GM04504 (cell line): ENCODE data around the gene SURF4.

Experiments
- DNase-seq: peaks from one replicate; pipeline ENCODE4 v3.0.0-alpha.2; 2012; ENCODE audit warnings: low read depth

Gene SURF4

DNA sequence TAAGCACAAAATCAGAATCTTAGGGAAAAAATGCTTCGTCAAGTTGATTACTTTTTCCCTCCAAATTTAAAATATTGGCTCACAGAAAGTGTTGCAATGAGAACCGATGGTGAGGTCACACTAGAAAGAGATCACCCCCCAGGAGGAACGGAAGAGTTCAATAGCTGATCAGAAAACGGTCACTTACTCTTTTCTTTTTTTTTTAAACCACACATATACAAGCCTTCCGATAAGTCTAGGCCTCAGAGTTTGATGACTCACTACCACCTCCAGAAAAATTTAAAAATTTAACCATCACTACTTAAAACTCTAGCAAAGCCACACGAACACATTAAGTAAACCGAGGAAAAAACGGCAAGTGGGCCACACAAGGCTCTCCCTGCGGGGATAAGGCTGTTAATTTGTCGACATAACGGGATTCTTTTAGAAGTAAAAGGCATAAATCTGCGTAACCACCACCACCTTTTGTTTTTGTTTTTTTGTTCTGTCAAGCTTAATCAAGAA lies 1.2 kb downstream of the SURF4 start:
- DNase-seq = no peak

DNA sequence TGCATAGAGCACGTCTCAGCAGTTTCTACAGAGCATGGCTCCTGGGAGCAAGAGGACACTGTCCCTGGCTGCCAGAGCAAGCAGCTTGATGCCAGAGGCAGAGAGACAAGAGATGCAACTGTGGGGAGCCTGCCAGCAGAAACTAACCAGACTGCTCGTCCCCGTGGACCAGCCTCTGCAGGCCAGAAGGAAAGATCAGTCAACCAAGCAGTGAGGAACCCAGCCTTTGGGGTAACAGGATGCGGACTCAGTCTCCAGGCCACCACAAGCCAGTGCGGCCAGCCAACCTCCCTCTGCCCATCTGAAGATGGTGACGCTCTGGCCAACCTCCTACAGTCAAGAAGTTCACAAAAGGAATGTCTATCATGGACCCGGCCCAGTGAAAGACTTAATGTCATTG lies 3.7 kb downstream of the SURF4 start:
- DNase-seq = no peak

DNA sequence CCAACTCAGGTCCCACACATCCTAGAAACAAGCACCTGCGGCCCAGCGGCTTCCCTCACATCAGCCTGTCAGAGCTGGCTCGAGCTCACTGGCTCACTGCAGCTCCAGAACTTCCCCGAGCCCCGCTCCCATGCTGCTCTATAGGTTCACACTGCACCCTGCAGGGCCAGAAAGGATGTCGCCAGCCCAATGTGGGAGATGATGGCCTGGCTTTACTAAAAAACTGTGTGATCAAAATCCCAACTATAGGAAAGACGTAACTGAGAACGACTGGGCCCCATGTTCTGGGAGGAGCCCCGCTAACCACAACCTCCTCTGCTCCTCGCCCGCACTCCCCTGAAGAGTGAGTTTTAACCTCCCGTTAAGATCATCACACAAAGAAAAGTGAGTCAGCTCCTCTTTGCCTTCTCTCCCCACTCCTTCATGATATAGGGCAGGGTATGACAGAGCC lies 4.6 kb downstream of the SURF4 start:
- no peak for DNase-seq

DNA sequence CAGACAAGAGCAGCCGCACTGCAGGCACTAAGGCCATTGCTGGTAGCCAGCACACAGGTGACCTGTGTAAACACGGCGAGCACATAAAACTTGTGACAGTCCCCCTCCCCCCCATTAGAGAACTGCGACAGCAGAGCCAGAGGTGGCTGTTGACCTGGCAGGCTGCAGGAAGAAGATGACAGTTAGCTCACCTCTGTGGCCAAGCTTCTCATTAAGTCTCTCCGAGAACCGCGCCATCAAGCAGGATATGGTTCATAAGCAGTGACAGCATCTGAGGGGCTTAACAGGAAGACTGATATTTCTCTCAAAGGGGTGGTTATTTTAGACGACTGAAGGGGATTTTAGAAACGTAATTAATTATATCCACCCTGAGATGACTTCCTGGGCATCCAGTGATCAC lies 5.2 kb downstream of the SURF4 start:
- no peak for DNase-seq

DNA sequence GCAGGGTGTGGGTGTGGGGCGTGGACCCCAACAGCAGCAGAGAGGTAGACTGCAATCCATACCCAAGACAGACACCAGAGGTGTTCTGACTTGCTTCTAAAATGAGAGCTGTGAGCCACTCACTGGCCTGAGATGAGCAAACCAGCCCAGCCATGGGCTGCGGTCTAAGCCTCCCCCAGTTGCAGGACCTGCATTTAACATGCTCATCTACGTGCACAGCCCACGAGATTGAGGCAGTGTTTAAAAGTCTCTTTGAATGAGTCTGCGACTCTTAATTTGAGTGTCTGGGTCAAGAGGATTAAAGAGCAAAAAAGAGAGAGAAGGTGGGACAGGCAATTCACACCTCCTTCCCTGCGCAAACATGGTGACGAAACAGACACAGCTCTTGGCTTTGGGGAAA lies 5.9 kb downstream of the SURF4 start:
- no peak for DNase-seq

DNA sequence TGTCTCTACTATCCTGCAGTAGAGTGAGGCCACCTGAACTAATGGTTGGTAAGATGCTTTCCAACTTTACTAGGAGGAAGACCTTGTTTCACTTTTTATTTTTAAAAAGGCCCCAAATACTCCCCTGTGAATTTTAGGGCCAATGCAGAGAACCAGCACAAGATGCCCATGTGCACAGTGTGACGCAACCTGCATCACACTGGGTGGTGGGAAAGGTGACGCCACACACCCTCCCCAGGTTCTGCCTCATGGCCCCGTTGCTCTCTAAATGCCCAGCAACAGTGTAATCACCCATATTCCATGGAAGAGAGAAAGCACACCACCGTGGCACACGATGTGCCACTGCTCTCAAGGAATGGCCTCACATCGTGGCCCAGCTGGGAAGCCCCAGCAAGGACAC lies 6.4 kb downstream of the SURF4 start:
- DNase-seq = no peak

DNA sequence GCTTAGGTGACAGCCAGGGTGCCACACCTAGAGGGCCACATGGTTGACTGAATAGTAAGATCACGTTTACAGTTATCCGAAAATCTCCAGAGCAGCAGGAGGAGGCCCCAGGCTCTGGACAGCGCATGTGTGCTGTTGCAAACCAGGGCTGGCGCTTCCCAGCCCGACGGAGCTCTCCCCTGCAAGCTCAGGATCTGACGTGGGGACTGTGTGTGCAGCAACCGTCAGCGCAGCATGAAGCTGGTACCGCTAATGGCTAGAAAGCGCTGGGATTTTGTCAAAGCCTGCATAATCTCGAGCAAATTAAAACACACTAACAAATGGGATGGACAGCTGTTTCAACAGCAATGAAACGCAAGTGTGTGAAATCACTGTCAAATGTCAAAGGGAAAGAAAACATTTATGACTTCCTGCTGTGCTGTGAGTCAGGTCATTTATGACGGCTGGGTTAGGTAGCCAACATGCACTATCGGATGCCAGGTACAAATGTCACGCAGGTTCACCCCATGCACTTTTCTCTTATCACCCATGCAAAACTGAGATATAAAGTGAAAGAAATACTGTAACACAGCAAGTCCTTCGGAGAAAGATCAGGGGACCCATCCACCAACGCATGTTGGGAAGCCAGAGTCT lies 7.5 kb downstream of the SURF4 start:
- no peak for DNase-seq

DNA sequence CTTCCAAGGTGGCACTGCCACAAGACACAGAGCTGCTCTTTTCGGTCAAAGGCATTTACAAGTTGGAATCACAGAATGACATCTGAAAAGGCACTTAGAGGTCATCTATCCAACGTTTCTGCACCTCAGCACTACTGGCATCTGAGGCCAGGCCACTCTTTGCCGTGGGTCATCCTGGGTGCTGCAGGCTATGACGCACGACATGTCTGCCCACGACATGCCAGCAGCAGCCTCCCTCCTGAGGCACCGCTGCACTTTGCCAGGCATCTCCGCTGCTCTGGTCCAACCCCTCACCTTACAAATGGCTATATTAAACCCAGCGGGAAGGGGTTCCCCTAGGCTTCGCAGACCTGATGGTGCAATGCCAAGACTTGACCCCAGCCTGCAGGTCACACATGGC lies 8.1 kb downstream of the SURF4 start:
- no peak for DNase-seq

DNA sequence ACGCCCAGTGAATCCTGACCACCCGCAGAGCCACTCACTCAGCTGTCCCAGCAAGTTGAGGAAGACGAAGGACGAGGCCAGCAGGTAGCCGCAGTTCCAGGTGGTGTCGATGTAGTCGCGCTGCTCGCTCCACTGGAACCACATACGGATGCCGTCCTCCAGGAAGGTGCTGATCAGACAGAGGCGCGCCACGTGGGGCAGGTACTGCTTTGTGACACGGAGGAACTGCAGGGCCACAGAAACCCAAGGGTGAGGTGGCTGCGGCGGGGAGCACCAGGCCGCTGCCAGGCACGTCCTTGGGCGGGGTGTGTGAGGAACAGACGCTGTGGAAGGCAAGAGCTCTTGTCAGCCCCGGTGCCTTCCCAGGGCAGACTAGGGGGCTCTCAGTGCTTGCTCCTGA lies 8.6 kb downstream of the SURF4 start:
- no peak for DNase-seq

DNA sequence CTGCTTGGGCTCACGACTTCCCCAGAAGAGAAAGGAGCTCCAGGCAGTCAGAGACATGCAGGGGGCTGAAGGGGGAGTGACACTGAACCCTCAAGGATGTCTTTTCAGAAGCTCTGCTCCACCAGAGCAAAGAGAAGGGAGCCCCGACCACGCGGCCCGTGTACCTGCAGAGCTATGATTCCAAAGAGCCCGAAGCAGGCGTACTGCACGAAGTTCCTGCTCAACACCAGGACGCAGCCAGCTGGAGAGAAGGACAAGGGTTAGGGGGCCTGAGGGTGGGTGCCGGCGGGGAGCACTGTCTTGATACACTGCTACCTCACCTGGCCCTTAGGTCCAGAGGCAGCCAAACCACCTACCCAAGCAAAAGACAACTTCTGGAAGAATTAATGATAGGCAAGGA lies 9.4 kb downstream of the SURF4 start:
- DNase-seq = no peak

DNA sequence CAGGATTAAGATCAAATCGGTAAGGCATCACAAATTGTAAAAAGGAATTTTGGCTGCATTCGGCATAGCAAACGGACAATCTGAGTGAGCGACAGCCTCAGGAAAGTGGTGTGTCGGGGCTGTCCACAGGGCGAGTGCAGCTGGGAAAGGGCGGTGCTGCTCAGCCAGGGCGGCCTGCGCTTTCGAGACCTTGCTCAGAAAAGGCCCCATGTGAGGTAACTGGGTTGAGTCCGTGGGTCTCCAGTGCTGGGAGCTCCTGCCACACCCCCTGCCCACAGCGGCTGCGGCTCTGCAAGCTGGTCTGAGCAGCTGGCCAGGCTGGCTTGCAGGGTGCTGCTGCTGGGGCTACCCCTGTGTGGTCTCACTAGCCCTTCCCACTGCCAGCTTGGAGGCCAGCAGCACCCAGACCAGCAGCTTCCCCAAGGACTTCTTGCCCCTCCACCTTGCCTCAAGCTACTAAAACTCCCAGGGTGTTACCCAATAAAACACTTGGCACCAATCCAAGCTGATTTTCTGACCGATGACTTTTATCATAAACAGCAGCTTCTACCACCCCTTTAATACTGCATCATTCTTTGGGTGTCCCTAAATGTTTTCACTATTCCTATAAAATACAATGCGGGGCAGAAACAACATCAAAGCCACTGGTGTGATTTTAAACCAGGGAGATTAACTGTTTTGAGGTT lies 13.4 kb downstream of the SURF4 start:
- no peak for DNase-seq

DNA sequence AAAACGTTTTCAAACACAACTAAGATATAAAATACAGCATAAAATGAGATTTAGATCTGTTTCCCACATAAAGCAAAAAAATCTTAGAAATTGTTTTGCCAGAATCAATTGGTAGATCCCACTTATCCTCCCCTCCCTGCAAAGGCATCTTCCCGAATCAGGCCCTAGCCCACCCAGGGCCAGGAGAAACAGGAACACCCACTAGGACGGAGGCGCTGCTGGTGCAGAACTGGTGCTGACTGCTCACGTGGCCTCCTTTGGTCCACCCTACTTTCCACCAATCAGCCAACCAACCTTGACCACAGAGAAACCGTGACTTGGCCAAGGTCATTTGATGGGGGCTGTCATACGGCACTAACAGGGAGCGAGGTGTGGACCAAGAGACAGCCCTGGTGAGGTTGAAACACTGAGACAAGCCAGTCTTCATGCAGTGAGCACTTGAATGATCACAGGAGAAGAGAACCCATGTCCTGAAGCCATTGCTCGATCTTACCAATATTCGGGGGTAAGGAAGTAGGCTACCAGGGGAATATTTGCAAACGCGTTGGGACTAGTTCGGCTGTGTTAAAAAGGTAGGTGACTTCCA lies 14.3 kb downstream of the SURF4 start:
- no peak for DNase-seq

DNA sequence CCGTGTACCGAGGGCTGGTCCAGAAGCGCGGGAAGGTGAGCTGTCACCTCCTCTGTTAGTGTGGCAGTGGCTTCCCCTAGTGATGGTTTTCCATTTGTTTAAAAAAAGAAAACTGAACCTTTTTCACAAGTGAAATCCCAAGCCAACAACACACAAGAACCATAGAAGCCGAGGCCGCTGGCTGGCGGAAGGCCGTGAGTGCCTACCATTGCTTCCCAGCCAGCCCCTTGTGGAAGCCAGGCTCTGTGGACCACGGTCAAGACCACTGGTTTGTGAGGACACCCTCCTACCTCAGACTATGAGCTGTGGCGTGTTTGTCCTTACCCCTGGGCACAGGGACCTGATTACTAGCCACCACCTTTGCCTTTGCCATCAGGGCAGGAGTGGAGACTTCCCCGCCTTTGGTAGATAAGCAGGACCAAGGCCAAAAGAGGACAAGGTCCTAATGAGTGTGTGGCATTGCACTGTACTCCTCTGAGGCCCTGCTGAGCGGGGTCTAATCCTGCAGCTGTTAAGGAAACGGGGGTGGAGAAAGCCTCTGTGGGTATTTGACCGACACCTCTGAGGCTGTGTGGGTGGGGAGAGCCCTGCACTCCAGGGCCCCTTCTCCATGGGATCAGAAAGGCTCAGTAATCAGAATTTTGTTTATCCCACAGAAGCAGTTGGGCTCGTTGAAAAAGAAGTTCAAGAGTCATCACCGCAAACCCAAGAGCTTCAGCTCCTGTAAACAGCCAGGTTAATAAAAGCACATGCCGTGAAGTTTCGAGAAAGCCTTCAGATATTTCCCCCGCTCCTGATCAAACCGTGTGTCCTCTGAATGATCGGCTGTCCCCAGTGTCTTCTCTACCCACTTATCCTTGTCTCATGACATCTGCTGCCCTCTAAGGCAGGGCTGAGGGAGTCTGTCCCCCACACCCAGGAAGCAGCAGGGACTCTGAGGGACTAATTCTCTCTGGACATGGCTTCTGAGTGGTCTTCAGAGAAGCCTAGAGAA lies 15.2 kb downstream of the SURF4 start:
- DNase-seq = no peak

DNA sequence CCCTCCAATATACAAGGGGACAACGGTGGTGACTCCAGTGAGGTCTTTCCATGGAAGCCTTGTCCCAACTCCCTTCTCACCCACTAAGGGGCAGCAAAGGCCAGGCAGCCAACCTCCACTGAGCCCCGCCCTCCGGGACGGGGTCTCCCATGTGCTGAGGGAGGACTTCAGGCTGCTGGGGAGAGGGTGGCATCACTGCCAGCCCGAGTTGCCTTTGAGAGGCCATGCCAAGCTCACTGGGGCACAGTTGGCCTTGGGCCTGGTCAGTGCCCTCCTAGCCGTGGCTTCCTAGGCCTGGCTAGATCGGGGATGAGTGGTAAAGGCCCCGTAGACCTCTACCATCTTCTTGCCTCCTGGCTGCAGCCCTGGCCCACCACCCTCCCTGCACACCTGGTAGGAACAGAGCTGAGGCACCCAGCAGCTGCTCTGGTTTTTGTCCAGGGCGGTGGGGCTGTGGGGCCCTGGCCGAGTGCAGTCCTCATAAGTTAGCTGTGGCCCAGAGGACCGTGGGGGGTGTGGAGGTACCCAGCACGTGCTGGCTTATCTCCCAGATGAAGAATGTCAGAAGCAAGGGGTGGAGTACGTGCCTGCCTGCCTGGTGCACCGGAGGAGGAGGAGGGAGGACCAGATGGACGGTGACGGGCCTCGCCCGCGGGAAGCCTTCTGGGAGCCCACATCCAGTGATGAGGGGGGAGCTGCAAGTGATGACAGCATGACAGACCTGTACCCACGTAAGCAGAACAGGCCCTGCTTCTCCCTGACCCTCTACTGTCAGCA lies 16.3 kb downstream of the SURF4 start:
- no peak for DNase-seq

DNA sequence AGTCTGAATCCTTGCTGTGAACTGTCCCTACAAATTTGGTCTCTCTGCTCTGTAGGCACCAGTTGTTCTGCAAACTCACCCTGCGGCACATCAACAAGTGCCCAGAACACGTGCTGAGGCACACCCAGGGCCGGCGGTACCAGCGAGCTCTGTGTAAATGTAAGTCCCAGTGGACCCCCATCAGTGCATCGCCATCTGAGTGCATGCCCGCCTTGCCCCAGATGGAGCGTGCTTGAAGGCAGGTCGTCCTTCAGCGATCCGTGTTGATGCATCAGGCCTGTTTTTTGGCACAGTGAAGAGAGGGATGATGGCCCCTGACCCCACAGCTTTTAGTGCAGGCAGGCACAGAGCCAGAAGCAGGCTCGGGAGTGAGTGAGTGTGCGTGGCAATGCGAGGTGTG lies 18.2 kb downstream of the SURF4 start:
- no peak for DNase-seq

DNA sequence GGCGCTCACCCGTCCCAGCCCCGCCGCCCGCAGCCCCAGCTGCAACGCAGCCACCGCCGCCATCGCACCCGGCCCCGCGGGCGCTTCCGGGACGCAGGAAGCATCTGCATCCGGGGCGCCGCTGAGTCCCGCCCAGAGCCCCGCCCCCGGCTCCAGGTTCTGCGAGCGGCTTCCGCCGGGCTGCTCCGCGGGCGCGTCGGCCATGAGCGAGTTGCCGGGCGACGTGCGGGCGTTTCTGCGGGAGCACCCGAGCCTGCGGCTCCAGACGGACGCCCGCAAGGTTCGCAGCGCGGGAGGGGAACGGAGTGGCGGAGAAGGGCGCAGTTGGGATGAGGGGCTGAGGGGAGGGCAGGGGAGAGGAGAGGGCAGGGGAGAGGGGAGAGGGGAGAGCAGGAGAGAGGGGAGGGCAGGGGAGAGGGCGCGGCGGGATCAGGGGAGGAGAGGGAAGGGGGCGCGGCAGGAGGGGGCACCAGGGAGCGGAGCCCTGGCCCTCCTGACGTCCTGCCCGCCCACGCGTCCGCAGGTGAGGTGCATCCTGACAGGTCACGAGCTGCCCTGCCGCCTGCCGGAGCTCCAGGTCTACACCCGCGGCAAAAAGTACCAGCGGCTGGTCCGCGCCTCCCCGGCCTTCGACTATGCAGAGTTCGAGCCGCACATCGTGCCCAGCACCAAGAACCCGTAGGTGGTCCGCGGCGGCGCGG lies 19.3 kb downstream of the SURF4 start, which contains the start of the genes SURF1 and SURF2:
TSS of gene SURF1 (minus strand) at position 97 of the 701 bp plus-strand sequence. CDS start at position 63, 34 bp downstream.
TSS of gene SURF2 (plus strand) at position 160 of the 701 bp plus-strand sequence. CDS start at position 203, 43 bp downstream.
- DNase-seq = peak; percentile 49

DNA sequence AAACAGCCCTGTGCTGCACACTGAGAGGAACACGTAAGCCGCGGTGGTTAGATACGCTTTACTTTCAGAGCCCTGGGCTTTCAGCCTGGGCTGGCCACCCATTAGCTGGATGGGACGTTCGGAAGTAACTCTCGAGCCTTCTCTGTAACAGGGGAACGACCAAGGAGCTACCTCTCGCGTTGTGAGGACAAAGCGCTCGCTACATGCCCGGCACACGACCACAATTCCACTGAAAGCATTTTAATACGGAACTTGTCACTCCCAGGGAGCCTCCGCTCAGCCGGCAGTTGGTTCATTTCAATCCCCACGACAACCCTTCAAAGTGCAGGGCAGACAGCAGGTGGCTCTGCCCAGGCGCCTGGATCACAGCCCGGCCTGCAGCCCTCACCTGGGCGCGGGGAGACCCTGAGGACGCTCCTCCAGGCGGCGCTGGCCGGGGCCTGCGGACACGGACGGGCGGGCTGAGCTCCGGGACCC lies 19.9 kb downstream of the SURF4 start:
- DNase-seq = no peak

DNA sequence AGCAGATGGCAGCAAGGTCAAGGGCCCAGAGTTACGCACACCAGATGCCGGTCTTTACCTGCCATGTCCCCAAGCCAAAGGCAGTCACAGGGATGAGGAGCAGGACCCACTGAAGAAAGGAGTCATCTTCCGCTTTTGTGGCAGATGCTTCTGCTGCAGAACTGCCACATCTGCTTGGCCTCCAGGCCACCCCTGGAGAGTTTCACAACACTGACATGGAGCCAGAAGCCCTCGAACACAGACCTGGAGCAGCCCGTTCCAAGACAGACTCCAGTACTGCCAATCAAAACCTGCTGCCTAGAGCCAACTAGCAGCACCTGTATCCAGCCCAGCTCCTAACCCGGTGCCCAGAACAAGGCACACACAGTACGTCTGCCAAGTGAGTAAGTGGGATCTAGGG lies 21.1 kb downstream of the SURF4 start:
- no peak for DNase-seq

DNA sequence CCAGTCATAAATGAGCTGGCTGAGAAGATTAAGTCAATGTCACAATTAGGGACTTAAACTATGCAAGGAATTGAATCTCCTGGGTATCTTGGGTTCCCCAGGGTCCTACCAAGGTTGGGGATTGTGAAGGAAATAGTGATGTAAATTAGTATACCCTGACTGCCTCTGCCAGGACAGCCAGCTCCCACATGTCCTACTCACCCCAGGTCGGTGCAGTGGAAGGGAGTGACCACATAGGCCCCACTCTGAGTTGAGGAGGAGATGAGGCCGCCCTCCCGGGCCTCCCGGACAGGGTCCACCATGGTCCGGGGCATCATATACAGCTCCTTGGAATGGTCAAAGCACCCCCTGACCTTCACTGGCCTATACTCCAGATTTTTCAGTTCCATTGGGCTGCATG lies 22.3 kb downstream of the SURF4 start:
- DNase-seq = no peak

DNA sequence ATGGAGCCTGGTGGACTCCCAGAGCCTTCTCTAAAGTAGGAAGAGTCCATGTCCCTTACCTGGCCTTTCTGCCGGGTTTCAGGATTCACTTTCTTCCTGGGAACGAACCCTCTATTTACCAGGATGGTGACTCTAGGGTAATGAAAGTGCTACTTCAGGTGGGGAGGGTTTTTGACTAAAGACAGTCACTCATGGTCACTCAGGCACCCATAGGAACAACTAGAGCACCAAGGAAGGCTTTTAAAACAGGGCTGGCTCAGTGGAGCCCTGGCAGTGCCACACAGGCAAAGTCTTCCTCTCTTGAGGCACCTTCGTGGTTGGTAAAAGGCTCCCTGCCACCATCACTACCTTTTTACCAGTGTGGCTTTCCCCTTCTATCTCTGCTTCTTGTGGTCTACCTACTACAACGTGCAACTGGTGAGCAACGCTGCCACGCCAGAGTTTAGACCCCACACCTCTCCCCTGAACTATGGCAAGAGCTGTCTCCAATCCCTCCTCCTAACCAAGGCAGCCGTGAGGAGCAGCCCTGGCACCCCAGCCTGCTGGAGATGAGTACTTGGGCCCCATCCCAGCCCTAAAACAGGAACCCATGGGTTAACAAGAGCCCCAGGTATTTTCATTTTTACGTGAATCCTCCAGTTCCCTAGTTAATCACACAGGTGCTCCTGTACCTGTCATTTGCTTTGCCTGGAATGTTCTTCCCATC lies 23.1 kb downstream of the SURF4 start:
- no peak for DNase-seq
